Right ventricle myocardium inferior (tissue), 1 donor: ENCODE data around the gene PLEKHB2. TPM values are rescaled to one million over a fixed set of nuclear protein-coding genes. Genes with fewer than 3 reads are reported as not detected.
"Not testable (repeated sequence)": the region's sequence is repeated elsewhere in the genome, so short reads cannot be mapped to it uniquely, and the experiment has no call there.

Experiments
- ATAC-seq: fragments of 200-7000 bp; cut with Tn5 transposase; one replicate; pipeline ENCODE4 v1.9.1; 2020; ENCODE audit warnings: mild to moderate bottlenecking, moderate library complexity
- DNase-seq: peaks from one replicate; pipeline ENCODE4 v3.0.0; 2021; ENCODE audit errors: missing footprints
- intact Hi-C: fragments of 100-400 bp; cut with DNase I; formaldehyde crosslinking; loops from one replicate; pipeline ENCODE4 v1.11.0; 2022
- total RNA-seq: library from RNA; stranded (reverse); fragmentation: NEBNext Ultra II Directional; extraction: Animal tissue kit (Norgen Biotek cat#: 25700); gene quantifications from one replicate; pipeline ENCODE4 v1.2.1, GENCODE V29; 2021
- donor health status: DM: no; HTN: yes; CAD: no; lungs with severe emphysema.

The PLEKHB2 gene
- total RNA-seq, 1 donor from 2014 or later: 30.8 TPM

- intact Hi-C loops, DNase-seq, ATAC-seq: not testable (repeated sequence)
Observed at GRCh38 chr2:131165562-131165961, 60.4 kb downstream of the PLEKHB2 start.

- ATAC-seq: no peak
- intact Hi-C loops: no loop called here
- DNase-seq: no peak
Observed at GRCh38 chr2:131168538-131168937, 63.4 kb downstream of the PLEKHB2 start.

- intact Hi-C loops, ATAC-seq, DNase-seq: not testable (repeated sequence)
Observed at GRCh38 chr2:131178050-131178449, 72.9 kb downstream of the PLEKHB2 start.

- DNase-seq, intact Hi-C loops, ATAC-seq: not testable (repeated sequence)
Observed at GRCh38 chr2:131178721-131179418, 73.7 kb downstream of the PLEKHB2 start.

- intact Hi-C loops, DNase-seq: not testable (repeated sequence)
Observed at GRCh38 chr2:131181451-131181850, 76.3 kb downstream of the PLEKHB2 start.

GRCh38 chr2:131193421-131193820, 88.3 kb downstream of the PLEKHB2 start:
- intact Hi-C loops: not testable (repeated sequence)

More at GRCh38 chr2:131181451-131181850, 76.3 kb downstream of the PLEKHB2 start:
- ATAC-seq: not testable (repeated sequence)

GRCh38 chr2:131196186-131196585, 91.0 kb downstream of the PLEKHB2 start:
- intact Hi-C loops, ATAC-seq: not testable (repeated sequence)

More at GRCh38 chr2:131193421-131193820, 88.3 kb downstream of the PLEKHB2 start:
- ATAC-seq, DNase-seq: not testable (repeated sequence)

More at GRCh38 chr2:131196186-131196585, 91.0 kb downstream of the PLEKHB2 start:
- DNase-seq: not testable (repeated sequence)

Other genes starting within 250 kb of the PLEKHB2 start
- gene FAM168B, start 11.9 kb upstream of the PLEKHB2 start, total RNA-seq: 85.6 TPM
- gene POTEE, start 104.2 kb downstream of the PLEKHB2 start, total RNA-seq: not detected